Measurements from ENCODE around the gene GRIK4.

GRIK4 gene

GRCh38 chr11:120710354-120711131, 199.0 kb downstream of the GRIK4 start:
- DNase-seq (ENCODE audit: low read depth) = peak; percentile 62

- no peak for DNase-seq (ENCODE audit: low read depth)
Measured at GRCh38 chr11:120712014-120712413, 200.5 kb downstream of the GRIK4 start.

- no peak for DNase-seq (ENCODE audit: low read depth)
Measured at GRCh38 chr11:120712881-120713280, 201.3 kb downstream of the GRIK4 start.

GRCh38 chr11:120713296-120713695, 201.7 kb downstream of the GRIK4 start:
- DNase-seq (ENCODE audit: low read depth) = no peak

GRCh38 chr11:120714438-120714837, 202.9 kb downstream of the GRIK4 start:
- no peak for DNase-seq (ENCODE audit: low read depth)

- DNase-seq (ENCODE audit: low read depth) = no peak
Measured at GRCh38 chr11:120715239-120715638, 203.7 kb downstream of the GRIK4 start.

GRCh38 chr11:120717042-120717441, 205.5 kb downstream of the GRIK4 start:
- no peak for DNase-seq (ENCODE audit: low read depth)

GRCh38 chr11:120717623-120718022, 206.1 kb downstream of the GRIK4 start:
- no peak for DNase-seq (ENCODE audit: low read depth)

GRCh38 chr11:120718171-120718570, 206.6 kb downstream of the GRIK4 start:
- DNase-seq (ENCODE audit: low read depth) = no peak

GRCh38 chr11:120719348-120719747, 207.8 kb downstream of the GRIK4 start:
- DNase-seq (ENCODE audit: low read depth) = no peak

- DNase-seq (ENCODE audit: low read depth) = no peak
Measured at GRCh38 chr11:120720760-120721159, 209.2 kb downstream of the GRIK4 start.

- no peak for DNase-seq (ENCODE audit: low read depth)
Measured at GRCh38 chr11:120722524-120722923, 211.0 kb downstream of the GRIK4 start.

- no peak for DNase-seq (ENCODE audit: low read depth)
Measured at GRCh38 chr11:120723751-120724150, 212.2 kb downstream of the GRIK4 start.

- no peak for DNase-seq (ENCODE audit: low read depth)
Measured at GRCh38 chr11:120727752-120728151, 216.2 kb downstream of the GRIK4 start.

- no peak for DNase-seq (ENCODE audit: low read depth)
Measured at GRCh38 chr11:120735035-120735434, 223.5 kb downstream of the GRIK4 start.

- no peak for DNase-seq (ENCODE audit: low read depth)
Measured at GRCh38 chr11:120738516-120739046, 227.0 kb downstream of the GRIK4 start.

GRCh38 chr11:120739780-120740179, 228.2 kb downstream of the GRIK4 start:
- no peak for DNase-seq (ENCODE audit: low read depth)

GRCh38 chr11:120740380-120740779, 228.8 kb downstream of the GRIK4 start:
- DNase-seq (ENCODE audit: low read depth) = no peak

GRCh38 chr11:120744016-120744994, 232.8 kb downstream of the GRIK4 start:
- no peak for DNase-seq (ENCODE audit: low read depth)

GRCh38 chr11:120746376-120746775, 234.8 kb downstream of the GRIK4 start:
- no peak for DNase-seq (ENCODE audit: low read depth)

GRCh38 chr11:120746836-120747609, 235.5 kb downstream of the GRIK4 start:
- no peak for DNase-seq (ENCODE audit: low read depth)
